Tibial artery (tissue), 4 donors: Measurements from ENCODE around the gene SLC26A6.

Source experiments
- DNase-seq, 2 donors: peaks; one replicate each; pipeline ENCODE4 v3.0.0-alpha.2; 2019
- H3K27ac ChIP-seq, 2 donors: fragments of 200-600 bp; sonication (generic) in 1 of 2; 1 replicate in 1 of 2; 2 replicates in 1 of 2; pipeline ENCODE4 v1.5.1; 2018 to 2019; ENCODE audit warnings: mild to moderate bottlenecking in 1 of 2
- H3K27me3 ChIP-seq, 2 donors: fragments of 200-600 bp; sonication (generic) in 1 of 2; one replicate each; pipeline versions ENCODE4 v1.5.1 to v1.6.0; 2016 to 2019
- H3K36me3 ChIP-seq, 3 donors: fragments of 200-600 bp; sonication (generic) in 2 of 3; one replicate each; pipeline ENCODE4 v1.5.1; 2016 to 2019; ENCODE audit warnings: mild to moderate bottlenecking in 2 of 3
- H3K4me1 ChIP-seq, 4 donors: fragments of 200-600 bp; sonication (generic) in 2 of 4; 1 replicate in 3 of 4; 2 replicates in 1 of 4; pipeline ENCODE4 v1.5.1; 2016 to 2019
- H3K4me3 ChIP-seq, 2 donors: fragments of 200-600 bp; sonication (generic) in 1 of 2; 1 replicate in 1 of 2; 2 replicates in 1 of 2; pipeline ENCODE4 v1.5.1; 2018 to 2019; ENCODE audit warnings: mild to moderate bottlenecking in 2 of 2
- H3K9me3 ChIP-seq, 3 donors: fragments of 200-600 bp; sonication (generic) in 1 of 3; one replicate each; pipeline ENCODE4 v1.5.1; 2016 to 2019
- intact Hi-C: fragments of 100-400 bp; cut with DNase I; formaldehyde crosslinking; loops from one replicate; pipeline ENCODE4 v1.15.0; 2023; ENCODE audit warnings: low total_unique reads
- TF ChIP-seq, protein P1 (sequence below), 2 experiments: fragments of 200-600 bp in 1 of 2; fragments of 450-650 bp in 1 of 2; IDR thresholded peaks; one replicate each; pipeline ENCODE4 v1.5.1; 2017 to 2019; ENCODE audit warnings: antibody characterized with exemption in 2 of 2, mild to moderate bottlenecking in 1 of 2, moderate library complexity in 1 of 2

Gene SLC26A6, protein sequence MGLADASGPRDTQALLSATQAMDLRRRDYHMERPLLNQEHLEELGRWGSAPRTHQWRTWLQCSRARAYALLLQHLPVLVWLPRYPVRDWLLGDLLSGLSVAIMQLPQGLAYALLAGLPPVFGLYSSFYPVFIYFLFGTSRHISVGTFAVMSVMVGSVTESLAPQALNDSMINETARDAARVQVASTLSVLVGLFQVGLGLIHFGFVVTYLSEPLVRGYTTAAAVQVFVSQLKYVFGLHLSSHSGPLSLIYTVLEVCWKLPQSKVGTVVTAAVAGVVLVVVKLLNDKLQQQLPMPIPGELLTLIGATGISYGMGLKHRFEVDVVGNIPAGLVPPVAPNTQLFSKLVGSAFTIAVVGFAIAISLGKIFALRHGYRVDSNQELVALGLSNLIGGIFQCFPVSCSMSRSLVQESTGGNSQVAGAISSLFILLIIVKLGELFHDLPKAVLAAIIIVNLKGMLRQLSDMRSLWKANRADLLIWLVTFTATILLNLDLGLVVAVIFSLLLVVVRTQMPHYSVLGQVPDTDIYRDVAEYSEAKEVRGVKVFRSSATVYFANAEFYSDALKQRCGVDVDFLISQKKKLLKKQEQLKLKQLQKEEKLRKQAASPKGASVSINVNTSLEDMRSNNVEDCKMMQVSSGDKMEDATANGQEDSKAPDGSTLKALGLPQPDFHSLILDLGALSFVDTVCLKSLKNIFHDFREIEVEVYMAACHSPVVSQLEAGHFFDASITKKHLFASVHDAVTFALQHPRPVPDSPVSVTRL

DNA sequence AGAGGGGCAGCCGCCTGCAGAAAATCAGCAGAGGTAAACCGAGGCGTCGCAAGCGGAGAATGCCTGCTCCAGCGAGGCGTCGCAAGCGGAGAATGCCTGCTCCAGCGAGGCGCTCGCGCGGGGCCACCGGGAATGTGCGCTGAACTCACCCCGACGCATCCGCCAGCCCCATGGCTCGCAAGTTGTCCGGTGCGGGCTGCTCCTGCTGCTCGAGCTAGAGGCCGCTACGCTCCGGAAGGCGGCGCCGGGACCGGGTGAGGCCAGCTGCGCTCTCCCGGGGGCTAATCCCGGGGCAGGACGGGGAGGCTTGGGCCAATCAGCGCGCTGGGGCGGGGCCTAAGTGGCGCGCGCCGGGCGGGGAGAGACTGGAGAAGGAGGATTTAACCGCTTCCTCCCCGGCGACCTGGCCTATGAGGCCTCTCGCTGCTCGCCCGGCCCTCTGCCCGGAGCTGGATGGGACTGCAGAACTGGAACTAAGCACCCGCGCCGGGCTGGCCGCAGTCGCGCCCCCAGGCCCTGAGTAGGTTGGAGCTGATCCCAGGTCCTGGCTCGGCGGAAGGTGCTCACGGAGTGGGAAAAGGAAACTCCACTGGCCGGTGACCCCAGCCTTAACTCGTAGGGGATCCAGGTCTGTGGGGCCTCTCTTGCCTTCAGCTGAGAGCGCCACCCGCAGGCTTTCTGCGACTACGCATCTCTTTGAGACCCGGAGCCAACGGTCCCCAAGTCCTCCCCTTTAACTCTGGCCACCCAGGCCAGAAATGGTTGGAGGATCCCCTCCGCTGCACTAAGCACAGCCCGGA is at the start of gene SLC26A6:
SLC26A6 (minus strand) TSS at position 240 of the 800 bp plus-strand sequence; CDS start at position 172, 68 bp downstream.
- intact Hi-C loops, result loop anchor here (10.0 kb wide), 1 partner anchor 171 kb away; a partner anchor contains a TSS

DNA sequence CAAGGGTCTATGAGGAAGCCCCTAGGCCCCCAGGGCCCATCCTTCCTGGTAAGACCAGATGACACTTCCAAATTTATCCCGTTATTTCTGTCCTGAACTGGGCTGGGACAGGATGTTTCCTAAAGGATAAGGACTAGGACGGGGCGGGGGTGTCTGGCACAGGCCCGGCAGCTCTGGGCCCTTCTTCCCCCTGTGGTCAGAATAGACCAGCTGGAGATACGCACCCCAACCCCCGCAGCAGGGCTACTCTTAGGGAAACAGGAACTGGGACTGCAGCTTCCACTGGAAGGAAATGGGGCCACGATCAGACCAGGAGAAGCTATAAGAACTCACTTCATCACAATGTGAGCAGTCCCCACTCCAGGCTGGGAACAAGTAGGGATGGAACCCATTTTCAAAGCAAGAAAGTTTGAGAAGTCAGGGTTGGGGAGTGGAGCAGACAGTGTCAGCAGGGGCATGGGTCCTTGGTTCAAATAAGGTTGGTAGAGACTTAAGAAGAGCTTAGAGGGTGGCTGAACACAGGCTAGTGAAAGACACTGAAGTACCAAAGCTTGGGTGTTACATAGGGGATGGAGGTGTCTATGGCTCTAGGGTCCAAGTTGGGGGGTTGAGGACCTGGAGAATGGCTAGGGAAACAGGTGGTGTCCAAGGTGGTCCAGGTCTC is 49.4 kb upstream of the SLC26A6 start:
- peak overlapping the region; percentile 74 to 89 for H3K27ac ChIP-seq
- TF ChIP-seq, protein P1, sequence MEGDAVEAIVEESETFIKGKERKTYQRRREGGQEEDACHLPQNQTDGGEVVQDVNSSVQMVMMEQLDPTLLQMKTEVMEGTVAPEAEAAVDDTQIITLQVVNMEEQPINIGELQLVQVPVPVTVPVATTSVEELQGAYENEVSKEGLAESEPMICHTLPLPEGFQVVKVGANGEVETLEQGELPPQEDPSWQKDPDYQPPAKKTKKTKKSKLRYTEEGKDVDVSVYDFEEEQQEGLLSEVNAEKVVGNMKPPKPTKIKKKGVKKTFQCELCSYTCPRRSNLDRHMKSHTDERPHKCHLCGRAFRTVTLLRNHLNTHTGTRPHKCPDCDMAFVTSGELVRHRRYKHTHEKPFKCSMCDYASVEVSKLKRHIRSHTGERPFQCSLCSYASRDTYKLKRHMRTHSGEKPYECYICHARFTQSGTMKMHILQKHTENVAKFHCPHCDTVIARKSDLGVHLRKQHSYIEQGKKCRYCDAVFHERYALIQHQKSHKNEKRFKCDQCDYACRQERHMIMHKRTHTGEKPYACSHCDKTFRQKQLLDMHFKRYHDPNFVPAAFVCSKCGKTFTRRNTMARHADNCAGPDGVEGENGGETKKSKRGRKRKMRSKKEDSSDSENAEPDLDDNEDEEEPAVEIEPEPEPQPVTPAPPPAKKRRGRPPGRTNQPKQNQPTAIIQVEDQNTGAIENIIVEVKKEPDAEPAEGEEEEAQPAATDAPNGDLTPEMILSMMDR (IDR thresholded peaks at IDR 0.05), result no peak
- intact Hi-C loops, result loop anchor here (10.0 kb wide), 1 partner anchor 220 kb away; a partner anchor contains a TSS

More for the DNA sequence above, at the start of gene SLC26A6:
- H3K36me3 ChIP-seq, result peaks cover 30 to 34% (median 30%) of the 10 kb centered on the region in 3 donors
- TF ChIP-seq, protein P1 (IDR thresholded peaks at IDR 0.05), result peak; percentile 37 to 50
- peak; percentile 96 to 98 for DNase-seq
- no peaks in the 10 kb centered on the region for H3K9me3 ChIP-seq
- H3K27ac ChIP-seq, result peak within 1 kb of the TSS; percentile 83 to 85
- peaks cover 0 to 47% (median 36%) of the 10 kb centered on the region in 4 donors for H3K4me1 ChIP-seq
- H3K27me3 ChIP-seq, result no peaks in the 10 kb centered on the region
- peak within 1 kb of the TSS; percentile 78 to 90 for H3K4me3 ChIP-seq

DNA sequence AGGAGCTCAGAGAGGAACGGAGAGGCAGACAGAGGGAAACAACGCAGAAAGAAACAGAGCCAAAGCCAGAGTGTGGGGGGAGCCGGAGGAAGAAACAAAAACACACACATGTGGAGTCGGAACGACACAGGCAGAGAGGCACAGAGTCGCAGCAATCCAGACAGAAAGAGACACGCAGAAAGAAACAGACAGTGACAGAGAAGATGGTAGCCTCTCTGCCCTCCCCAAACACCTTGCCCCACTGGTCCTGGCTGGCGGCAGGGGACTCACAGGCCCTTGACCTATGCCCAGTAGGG is 48.7 kb upstream of the SLC26A6 start:
- Histone ChIP-seq H3K27me3 (no peaks in the 10 kb centered on the region), H3K36me3 (peaks cover 41 to 56% (median 52%) of the 10 kb centered on the region in 3 donors), H3K4me1 (peaks cover 0 to 37% (median 32%) of the 10 kb centered on the region in 4 donors), H3K9me3 (no peaks in the 10 kb centered on the region), H3K27ac (peak overlapping the region; percentile 74 to 89), H3K4me3 (peak overlapping the region; percentile 67 to 90)
- TF ChIP-seq, protein P1 (IDR thresholded peaks at IDR 0.05), result no peak
- intact Hi-C loops, result loop anchor here (10.0 kb wide), 1 partner anchor 219 kb away; a partner anchor contains a TSS
- DNase-seq, result no peak

More for the DNA sequence above, 49.4 kb upstream of the SLC26A6 start:
- peaks cover 41 to 56% (median 52%) of the 10 kb centered on the region in 3 donors for H3K36me3 ChIP-seq
- peak overlapping the region; percentile 67 to 90 for H3K4me3 ChIP-seq
- H3K4me1 ChIP-seq, result peaks cover 0 to 37% (median 32%) of the 10 kb centered on the region in 4 donors
- no peaks in the 10 kb centered on the region for H3K9me3 ChIP-seq
- peak in 1 of 2 donors; percentile 76 for DNase-seq
- H3K27me3 ChIP-seq, result no peaks in the 10 kb centered on the region

DNA sequence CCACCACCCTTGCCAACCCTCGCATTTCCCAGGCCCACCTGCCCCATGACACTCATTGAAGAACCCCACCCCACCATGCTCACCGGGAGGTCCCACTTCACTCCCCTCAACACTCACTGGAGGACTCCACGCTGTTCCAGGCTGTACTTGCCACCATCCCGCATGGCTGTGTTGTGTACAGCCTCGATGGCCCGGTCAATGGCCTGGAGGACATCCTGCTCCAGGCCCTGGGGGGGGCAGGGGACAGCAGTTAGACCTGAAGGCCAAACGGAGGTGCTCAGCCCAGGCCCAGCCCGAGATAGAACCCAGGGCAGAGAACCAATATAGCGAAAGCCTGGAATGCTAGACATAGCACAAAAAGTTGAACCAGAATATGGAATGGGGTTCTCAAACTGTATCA is 47.5 kb upstream of the SLC26A6 start:
- Histone ChIP-seq H3K27ac (peak overlapping the region; percentile 74 to 89), H3K27me3 (no peaks in the 10 kb centered on the region)

More for the DNA sequence above, 47.5 kb upstream of the SLC26A6 start:
- Histone ChIP-seq H3K4me1 (peaks cover 0 to 37% (median 32%) of the 10 kb centered on the region in 4 donors), H3K4me3 (no peak overlapping the region), H3K36me3 (peaks cover 37 to 56% (median 52%) of the 10 kb centered on the region in 3 donors), H3K9me3 (no peaks in the 10 kb centered on the region)
- DNase-seq, result no peak
- TF ChIP-seq, protein P1 (IDR thresholded peaks at IDR 0.05), result no peak
- intact Hi-C loops, result loop anchor here (10.0 kb wide), 1 partner anchor 218 kb away; a partner anchor contains a TSS
